Superior temporal gyrus (tissue), 1 donor: ENCODE measurements around the gene HMGCL.
"Not testable (repeated sequence)": the region's sequence is repeated elsewhere in the genome, so short reads cannot be mapped to it uniquely, and the experiment has no call there.

ENCODE experiments used
- DNase-seq: peaks from one replicate; pipeline ENCODE4 v3.0.0-alpha.2; 2016; ENCODE audit errors: extremely low spot score

HMGCL gene

DNA sequence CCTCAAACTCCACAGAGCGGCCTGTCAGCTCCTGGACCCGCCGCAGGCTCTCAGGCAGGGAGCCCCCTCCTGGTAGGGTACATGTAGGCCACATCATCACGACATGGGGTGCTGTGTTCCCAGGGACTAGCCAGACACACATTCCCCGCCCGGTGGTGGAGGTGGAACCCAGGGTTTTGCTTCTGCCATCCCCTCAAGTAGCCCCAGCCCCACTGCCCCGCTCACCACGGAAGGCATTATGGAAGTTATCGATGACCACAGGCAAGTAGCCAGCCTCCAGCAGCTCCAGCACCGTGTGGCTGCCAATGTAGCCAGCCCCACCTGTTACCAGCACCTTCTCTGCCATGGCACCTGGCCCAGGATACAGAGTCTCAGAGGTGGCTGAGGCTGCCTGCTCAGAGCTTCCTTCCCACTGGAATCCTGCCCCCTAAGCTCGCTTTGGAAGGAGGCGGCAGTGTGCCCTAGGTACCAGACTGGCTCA lies 26.5 kb downstream of the HMGCL start:
- no peak for DNase-seq

DNA sequence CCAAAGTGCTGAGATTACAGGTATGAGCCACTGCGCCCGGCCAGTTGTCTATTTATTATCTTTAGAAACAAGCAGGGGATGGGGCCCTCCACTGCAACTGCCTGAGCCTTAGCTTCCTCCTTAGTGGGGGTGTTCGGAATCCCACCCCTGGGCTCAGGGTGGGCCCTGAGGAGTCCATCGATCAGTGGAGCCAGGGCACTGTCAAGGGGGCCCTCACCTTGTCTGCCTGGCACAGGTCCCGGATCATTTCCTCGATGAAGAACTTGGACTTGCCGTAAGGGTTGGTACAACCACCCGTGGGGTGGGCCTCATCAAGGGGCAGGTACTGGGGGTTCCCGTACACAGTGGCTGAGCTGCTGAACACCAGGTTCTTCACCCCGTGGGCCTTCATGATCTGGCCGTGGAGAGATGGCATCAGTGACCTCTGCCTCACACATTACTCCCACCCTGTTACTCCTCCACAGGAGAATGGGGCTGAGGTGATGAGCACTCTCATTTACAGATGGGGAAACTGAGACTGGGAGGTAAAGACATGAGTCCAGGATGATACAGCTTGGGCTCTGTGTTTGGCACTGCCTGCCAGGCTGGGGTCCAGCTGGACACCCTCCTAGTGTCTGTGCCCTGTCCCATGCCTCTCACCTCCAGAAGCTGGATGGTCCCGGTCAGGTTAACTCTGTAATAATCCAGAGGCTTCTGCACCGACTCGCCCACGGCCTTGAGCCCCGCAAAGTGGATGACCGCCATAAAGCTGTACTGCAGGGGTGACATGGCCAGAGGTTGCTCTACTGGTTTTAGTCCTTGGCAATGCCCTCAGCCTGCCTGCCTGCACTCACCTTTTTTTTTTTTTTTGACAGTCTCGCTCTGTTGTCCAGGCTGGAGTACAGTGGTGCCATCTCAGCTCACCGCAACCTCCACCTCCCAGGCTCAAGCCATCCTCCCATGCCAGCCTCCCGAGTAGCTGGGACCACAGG lies 27.5 kb downstream of the HMGCL start:
- no peak for DNase-seq

DNA sequence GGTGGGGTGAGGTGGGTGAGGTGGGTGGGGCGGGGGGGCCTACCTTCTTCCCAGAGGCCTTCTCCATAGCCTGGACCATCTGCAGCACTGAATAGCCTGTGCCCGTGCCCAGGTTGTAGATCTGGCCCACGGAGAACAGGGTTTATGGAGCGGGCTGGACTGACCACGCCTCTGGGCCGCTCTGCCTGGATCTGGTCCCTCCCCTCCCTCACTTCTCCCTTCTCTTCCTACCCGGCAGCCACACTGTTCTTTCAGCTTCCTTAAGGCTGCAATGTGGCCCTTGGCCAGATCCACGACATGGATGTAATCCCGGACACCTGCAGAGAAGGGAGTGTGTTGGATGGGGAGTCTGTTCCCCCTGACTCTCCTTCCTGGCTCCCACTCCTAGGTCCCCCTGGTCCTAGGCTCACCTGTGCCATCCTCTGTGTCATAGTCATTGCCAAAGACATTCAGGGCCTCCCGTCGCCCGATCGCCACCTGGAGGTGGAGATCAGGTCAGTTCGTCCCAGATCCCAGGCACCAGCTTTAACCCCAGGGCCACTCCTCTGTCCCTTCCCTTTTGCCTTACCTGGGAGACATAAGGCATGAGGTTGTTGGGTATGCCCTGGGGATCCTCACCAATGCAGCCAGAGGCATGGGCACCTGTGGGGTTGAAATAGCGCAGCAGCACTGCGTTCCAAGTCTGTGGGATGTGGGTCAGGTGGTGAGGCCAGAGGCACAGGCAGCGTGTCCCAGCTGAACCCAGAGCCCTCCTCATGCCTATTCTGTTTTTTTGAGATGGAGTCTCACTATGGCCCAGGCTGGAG lies 28.6 kb downstream of the HMGCL start:
- no peak for DNase-seq

DNA sequence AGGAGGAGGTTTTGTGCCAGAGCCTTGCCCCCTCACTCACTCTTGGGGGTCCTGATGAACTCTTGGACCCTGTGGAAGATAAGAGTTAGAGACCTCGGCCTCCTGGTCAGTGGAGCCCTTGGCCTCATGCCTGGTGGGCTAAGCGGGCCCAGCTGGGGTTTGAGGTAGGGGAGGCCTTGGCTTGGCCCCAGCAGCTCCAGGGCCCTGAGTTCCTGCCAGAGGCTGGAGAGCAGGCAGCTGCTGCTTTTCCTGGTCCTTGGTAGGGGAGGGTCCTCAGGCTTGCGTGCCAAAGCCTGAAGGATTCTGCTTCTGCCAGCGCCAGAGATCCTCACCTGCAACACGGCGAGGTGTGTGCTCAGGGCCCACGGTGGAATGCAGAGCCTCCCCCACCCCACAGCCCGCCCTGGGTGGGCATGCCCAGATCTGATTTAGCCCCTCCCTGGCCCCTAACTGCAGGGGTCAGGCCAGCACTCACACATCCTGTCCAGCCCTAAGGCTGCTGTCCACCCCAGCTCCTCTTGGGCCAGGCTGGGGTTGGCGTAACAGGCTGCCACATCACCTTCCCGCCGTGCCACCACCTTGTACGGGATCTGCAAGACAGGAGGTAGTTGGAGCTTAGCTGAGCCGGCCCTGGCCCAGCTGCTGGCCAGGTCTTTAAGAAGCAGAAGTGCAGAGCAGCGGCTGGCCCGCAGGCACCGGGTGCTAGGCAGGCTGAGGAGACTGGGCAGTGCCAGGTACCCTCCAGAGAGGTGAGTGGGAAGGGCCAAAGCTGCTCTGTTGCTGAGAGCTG lies 29.4 kb downstream of the HMGCL start:
- no peak for DNase-seq

DNA sequence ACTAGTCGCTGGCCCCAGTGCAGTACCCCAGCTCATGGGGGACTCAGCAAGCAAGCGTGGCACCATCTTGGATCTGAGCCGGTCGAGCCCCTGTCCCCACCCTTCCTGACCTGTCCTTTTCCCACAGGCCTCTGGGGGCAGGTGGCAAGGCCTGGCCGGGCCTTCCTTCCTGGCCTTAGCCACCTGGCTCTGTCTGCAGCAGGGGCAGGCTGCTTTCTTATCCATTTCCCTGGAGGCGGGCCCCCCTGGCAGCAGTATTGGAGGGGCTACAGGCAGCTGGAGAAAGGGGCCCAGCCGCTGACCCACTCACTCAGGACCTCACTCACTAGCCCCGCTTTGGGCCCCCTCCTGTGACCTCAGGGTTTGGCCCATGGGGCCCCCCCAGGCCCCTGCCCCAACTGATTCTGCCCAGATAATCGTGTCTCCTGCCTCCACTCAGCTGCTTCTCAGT lies 30.5 kb downstream of the HMGCL start:
- not testable (repeated sequence) for DNase-seq

DNA sequence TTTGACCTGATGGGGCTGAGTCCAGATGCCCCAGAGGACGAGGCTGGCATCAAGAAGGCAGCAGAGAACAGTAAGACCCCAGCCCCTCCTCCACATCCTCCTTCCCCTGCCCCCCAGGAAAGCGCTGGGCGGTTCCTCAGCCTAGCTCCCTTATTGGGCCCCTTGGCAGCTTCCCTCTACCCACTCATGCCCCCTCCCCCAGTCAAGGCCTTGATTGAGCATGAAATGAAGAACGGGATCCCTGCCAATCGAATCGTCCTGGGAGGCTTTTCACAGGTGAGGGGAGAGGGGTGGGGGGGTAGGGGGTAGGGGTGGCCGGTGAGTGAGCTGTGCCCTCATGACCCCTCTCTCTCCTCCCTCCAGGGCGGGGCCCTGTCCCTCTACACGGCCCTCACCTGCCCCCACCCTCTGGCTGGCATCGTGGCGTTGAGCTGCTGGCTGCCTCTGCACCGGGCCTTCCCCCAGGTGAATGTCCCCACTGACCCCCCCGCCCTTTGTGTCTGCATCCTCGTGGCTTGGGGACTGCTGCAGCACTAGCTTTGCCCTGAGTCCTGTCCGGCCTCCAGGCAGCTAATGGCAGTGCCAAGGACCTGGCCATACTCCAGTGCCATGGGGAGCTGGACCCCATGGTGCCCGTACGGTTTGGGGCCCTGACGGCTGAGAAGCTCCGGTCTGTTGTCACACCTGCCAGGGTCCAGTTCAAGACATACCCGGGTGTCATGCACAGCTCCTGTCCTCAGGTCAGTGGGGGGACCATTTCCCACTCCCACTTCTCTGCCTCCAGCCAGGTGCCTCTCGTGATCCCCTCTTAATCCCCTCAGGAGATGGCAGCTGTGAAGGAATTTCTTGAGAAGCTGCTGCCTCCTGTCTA lies 31.1 kb downstream of the HMGCL start:
- no peak for DNase-seq

DNA sequence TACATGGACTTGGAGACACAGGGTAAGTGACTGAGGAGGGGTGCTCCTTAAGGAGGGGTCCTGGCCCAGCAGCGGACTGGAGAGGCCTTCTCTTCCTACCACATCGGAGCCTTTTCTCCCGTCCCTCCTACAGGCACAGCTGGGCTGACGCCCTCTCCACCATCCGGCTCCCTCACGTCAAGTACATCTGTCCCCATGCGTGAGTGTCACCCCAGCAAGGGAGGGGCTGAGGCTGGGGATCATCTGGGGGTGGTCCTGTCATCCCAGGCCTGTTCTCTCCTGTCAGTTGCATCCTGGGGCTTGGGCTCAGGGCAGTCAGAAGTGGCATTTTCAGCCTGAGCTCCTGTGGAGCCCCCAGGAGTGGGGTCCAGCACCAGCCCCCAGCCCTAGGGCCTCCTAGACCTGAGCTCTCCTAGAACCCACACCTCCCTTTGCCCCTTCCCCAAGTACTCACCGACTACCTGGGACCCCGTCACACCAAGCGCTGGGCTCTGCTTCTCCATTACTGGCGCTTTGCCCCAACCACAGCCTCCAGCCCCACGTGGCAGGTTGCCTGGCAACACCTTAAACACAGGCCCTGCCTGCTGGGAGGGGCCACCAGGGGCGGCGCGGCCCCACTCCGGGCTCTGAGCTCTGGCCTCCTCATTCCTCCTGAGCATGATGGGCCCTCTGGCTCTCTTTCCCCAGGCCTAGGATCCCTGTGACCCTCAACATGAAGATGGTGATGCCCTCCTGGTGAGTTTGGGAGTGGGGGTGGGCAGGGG lies 32.0 kb downstream of the HMGCL start:
- no peak for DNase-seq

DNA sequence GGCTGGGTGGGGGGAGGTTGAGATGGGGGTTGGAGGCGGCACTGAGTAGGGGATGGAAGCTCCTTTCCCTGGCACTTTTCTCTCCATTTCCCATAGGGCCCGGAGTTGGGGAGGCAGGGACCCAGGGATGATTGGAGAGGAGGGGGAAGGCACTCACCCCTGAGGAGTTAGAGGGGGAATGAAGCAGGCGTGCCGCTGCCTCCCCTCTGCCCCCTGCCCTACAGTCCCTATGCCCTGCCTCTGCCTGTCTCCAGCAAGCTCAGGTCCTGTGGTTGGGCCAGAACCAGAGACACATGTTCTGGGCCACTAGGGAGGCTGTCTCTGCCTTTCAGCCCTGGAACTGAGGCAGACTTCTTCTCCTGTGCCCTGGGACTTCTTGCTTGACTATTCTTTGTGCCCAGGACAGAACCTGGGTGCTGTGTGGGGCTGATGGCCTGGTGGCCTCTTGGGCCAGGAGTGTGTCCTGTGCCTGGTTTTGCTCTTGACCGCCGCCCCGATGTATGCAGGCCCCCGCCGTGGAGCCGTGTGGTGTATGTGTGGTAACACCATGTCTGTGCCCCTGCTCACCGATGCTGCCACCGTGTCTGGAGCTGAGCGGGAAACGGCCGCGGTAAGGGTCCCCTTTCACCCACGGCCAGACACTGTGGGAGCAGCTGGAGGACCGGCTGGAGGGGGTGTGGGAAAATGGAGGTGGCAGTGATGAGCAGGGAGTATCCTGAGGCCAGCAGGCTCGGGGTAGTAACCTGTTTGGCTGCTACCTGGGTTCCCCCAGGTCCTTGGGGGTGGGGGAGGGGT lies 32.9 kb downstream of the HMGCL start:
- DNase-seq = no peak

DNA sequence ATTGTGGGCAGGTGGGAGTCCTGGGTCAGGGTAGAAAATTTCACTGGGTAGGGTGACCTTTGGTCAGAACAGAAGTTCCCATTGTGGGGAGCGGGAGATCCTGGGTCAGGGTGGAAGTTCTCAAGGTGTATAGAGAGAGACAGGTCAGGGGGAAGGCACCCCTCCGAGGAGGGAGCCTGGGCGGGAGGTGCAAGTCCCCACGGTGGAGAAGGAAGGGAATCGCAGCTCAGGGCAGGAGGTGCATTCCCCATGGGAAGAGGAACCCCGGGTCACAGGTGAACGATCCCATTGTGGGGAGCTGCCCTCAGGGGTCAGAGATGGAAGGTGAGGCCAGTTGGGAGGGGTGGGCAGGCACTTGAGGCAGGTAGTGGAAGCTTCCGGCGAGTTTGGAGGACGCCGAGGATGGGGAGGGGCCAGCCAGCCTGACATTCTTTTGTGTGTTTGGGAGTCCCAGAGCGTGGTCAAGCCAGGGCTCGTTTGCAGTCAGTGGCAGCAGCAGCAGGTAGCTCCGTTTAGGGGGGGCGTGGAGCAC lies 33.6 kb downstream of the HMGCL start:
- no peak for DNase-seq

DNA sequence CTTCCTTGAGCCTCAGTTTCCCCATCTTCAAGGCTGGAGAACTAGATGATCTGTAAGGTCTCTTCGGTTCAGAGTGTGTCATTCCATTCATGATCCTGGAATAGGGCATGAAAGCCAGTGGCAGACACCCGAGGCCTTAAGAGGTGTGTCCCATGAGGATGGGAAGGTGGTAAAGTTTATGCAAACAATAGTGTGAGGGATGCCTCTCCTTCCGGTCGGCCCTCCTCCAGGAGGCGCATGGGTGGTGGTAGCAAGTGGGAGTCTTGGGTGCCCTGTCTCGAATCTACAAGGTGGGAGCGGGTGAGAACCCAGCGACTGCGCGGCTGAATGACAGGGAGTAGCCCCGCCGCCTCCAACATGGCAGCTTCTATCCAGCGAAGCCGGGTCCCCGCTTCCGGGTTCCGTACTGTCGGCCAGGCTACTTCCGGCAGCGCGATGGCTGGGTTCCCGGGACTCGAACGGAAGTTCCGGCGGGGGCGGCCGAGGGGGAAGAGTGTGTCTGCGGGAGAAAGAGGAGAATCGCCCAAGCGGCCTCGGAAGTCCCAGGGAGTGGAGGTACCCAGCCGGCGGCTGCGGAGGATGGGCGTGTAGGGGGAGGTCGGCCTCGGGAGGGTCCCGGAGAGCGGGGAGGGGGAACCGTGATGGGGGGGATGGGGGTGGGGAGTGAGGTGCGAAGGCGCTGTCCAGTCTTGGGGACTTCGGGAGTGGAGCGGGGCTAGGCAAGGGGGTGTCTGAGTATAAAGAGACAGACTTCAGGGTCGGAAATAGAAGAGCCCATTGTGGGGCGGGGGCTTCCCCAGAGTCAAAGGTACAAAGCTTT lies 34.3 kb downstream of the HMGCL start, which contains the start of gene LYPLA2:
TSS of gene LYPLA2 (plus strand) at position 450 of the 820 bp plus-strand sequence. CDS start 1,538 bp downstream, outside the sequence.
- peak; percentile 97 for DNase-seq

DNA sequence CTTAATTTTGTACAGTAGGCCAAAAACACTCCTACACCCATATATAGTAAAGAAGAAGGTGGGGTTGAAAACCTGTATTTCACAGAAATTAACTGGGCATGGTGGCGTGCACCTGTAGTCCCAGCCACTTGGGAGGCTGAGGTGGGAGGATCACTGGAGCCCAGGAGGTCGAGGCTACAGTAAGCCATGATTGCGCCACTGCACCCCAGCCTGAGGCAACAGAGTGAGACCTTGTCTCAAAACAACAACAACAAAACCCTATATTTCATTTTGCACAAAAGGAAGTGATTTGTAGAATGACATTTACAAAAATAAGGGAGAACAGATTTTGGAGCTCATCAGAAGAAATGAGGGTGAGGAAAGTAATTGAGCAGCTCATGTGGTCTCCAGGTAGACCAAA lies 36.5 kb downstream of the HMGCL start:
- no peak for DNase-seq

DNA sequence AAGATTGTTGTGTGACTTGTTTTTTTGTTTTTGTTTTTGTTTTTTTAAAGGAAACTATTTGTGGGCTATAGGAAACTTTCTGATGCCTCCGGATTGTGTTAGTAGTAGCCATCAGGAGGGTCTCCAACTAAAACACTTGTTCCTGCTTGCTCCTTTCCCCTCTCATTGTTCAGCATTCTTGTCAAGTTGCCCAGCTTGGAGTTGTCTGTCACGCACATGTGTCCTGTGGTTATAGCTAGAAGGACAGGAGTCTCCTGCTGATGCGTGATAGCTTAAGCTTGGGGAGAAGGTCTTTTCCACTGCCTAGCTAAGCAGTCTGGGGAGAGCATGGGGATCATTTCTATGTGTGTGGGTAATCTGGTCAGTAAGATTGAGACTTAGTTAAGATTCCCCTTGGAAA lies 37.5 kb downstream of the HMGCL start:
- DNase-seq = no peak

DNA sequence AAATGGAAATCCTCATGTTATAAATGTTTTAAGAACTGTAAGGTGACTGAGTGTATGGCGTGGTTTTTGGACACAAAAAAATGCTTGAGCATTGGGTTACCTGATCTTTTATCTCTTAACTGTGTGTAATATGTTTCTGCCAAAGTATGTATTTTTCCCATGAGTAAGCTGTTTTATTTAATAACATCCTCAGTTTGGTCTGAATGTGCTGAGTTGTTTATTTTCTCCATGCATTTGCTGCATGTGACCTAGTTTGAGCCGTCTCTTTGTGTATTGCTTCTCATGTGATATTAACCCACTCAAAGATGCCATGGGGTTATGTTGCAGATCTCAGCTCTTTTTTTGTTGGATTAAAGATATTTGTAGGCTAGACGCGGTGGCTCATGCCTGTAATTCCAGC lies 40.4 kb downstream of the HMGCL start:
- no peak for DNase-seq

DNA sequence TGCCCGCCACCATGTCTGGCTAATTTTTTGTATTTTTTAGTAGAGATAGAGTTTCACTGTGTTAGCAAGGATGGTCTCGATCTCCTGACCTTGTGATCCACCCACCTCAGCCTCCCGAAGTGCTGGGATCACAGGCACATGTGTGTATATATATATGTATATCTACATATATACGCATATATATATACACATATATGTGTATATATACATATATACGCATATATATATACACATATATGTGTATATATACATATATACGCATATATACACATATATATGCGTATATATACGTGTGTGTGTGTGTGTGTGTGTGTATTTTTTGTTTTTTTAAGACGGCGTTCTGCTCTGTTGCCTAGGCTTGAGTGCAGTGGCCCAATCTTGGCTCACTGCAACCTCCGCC lies 42.1 kb downstream of the HMGCL start:
- DNase-seq = not testable (repeated sequence)

DNA sequence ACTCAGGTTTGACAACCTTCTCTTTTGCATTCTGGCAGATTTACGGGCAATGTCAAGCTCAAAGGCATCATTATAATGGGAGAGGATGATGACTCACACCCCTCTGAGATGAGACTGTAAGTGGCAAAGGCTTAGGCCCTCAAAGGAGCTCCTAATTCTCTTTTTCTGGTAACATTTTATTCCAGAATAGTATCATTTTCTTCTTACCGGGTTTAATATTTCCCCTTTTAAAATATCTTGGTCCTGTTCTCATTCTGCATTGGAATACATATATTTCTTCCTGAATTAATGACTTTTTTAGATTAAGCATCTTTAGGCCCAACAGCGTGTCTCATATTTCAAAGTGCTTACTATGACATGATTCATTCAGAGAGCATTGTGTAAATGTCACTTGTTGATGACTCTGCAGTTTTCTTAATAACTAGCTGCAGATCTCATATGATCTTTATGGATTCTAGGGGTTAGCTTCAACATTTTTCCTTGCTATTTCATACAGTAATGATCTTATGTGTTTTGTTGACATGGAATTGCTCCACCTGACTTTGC lies 45.3 kb downstream of the HMGCL start:
- DNase-seq = no peak

DNA sequence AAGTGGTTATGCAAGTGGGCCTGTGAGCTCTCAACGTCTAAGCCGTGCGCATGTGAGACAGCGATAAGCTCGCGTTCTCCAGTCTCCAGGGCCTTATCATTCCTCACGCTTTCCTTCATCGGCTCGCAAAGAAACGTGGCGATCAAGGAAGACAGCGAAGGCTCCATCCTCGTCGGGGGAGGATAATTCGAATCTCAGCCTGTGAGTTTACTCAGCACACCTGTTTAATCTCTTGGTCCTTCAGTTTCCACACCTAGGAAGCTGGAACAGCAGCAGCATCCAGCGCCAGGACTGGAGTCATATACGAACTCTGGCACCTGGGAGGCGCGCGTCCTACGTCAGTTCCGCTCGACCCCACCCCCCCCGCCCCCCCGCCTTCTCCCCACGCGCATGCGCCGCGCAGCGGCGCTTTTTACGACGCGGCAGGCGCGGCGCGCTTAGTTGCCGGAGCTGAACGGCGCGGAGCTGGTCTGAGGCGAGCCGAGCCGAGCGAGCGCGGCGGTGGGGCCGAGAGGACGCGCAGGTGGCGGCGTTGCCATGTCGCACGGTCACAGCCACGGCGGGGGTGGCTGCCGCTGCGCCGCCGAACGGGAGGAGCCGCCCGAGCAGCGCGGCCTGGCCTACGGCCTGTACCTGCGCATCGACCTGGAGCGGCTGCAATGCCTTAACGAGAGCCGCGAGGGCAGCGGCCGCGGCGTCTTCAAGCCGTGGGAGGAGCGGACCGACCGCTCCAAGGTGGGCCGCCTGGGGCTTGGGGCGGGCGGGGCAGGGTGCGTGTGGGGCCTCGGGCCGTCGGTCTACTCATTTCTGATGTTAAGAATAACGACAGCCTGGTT lies 47.0 kb downstream of the HMGCL start, which contains the start of gene PITHD1:
TSS of gene PITHD1 (plus strand) at position 440 of the 836 bp plus-strand sequence. CDS start at position 538, 98 bp downstream.
- DNase-seq = peak; percentile 82
